ENCODE measurements around the gene PDE4DIP. TPM values are rescaled to one million over a fixed set of nuclear protein-coding genes. Genes with fewer than 3 reads are reported as not detected.
"Not testable (repeated sequence)": the region's sequence is repeated elsewhere in the genome, so short reads cannot be mapped to it uniquely, and the experiment has no call there.

The PDE4DIP gene
- total and polyA plus RNA-seq, 4 donors: 7.3 to 65.4 (median 24.6) TPM

DNA sequence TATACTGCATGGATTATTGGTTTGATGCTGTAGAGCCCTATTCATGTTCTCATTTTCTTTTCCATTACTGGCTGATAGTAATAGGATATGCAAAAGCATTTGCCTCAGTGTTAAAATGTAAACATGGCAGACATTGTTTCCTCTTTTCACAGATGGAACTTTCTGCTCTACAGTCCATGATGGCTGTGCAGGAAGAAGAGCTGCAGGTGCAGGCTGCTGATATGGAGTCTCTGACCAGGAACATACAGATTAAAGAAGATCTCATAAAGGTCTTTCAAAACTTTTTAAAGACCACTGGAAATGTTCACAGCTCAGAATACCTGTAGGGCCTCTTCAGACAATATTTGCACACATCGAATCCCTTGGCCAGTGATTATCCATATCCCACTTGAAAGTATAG lies 133.6 kb downstream of the PDE4DIP start:
- peaks cover 6 to 48% (median 37%) of the 10 kb centered on the region in 4 donors for H3K36me3 ChIP-seq (ENCODE audit: control insufficient read depth in 4 of 4, insufficient read depth in 3 of 4, low read depth in 1 of 4, low read length in 3 of 4)
- WGBS: 93% methylated on average over 1 of the region's 1 CpG
- DNase-seq (ENCODE audit: low spot score); H3K4me1 ChIP-seq (ENCODE audit: control insufficient read depth in 4 of 4, insufficient read depth in 4 of 4, low read length in 3 of 4); H3K4me3 ChIP-seq (ENCODE audit: low read depth in 1 of 3, low read length in 3 of 3); H3K9ac ChIP-seq (ENCODE audit: low read depth in 1 of 2, low read length in 2 of 2); H3K27me3 ChIP-seq (ENCODE audit: control insufficient read depth in 4 of 4, insufficient read depth in 4 of 4, low read length in 3 of 4); H3K27ac ChIP-seq (ENCODE audit: low read depth in 1 of 2, low read length in 2 of 2); H3K9me3 ChIP-seq (ENCODE audit: control insufficient read depth in 4 of 4, low read length in 3 of 4): not testable (repeated sequence)

DNA sequence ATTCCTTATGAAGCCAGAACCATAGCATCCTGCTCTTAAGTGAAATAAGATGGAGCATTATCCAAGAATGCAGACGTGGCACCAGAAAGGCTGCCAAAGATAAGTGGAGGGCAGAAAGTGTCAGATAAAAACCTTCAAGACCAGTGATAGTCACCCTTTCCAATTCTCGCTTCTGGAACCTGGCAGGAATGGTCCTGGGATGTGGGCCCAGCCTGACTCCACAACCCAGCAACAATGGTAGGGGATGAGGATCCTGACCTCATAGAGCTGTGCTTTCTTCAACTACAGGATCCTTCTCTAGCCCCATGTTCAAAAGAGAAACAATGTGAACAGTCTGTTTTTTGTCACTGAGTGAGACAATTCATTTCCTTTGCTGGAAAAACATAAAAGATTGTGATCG lies 145.2 kb downstream of the PDE4DIP start:
- not testable (repeated sequence) for H3K4me1 ChIP-seq (ENCODE audit: control insufficient read depth in 4 of 4, insufficient read depth in 4 of 4, low read length in 3 of 4); H3K4me3 ChIP-seq (ENCODE audit: low read depth in 1 of 3, low read length in 3 of 3); H3K9me3 ChIP-seq (ENCODE audit: control insufficient read depth in 4 of 4, low read length in 3 of 4); H3K36me3 ChIP-seq (ENCODE audit: control insufficient read depth in 4 of 4, insufficient read depth in 3 of 4, low read depth in 1 of 4, low read length in 3 of 4); H3K27me3 ChIP-seq (ENCODE audit: control insufficient read depth in 4 of 4, insufficient read depth in 4 of 4, low read length in 3 of 4); DNase-seq (ENCODE audit: low spot score); H3K9ac ChIP-seq (ENCODE audit: low read depth in 1 of 2, low read length in 2 of 2); H3K27ac ChIP-seq (ENCODE audit: low read depth in 1 of 2, low read length in 2 of 2)
- 89% methylated on average over 3 of the region's 3 CpGs for WGBS

DNA sequence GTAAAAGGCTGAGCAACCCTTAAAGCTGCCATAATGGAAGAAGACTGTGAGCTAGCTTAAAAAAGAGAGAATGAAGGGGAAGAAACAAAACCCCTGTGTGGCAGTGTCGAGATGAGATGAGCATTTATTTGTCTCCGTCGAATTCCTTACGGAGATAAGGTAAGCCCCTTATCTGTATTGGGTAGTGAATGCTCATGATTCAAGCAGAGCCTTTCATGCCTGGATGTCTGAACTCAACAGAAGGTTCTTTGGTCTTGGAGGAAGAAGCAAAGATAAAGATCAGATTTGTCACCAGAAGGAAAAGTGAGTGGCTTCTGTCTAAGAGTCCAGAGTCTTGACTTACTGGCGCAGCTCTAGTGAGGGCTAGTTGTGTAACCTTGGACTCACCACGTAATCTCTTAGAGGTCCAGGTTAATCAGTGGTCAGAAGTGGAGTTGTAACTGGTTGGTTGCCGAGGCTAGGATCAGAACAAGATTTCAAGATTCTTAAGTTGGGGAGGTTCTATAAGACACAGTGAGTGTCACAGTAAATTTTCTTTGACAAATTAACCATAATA lies 146.1 kb downstream of the PDE4DIP start:
- WGBS: 48% methylated on average over 5 of the region's 7 CpGs
- not testable (repeated sequence) for H3K4me3 ChIP-seq (ENCODE audit: low read depth in 1 of 3, low read length in 3 of 3); H3K4me1 ChIP-seq (ENCODE audit: control insufficient read depth in 4 of 4, insufficient read depth in 4 of 4, low read length in 3 of 4); H3K9ac ChIP-seq (ENCODE audit: low read depth in 1 of 2, low read length in 2 of 2); DNase-seq (ENCODE audit: low spot score); H3K36me3 ChIP-seq (ENCODE audit: control insufficient read depth in 4 of 4, insufficient read depth in 3 of 4, low read depth in 1 of 4, low read length in 3 of 4); H3K27ac ChIP-seq (ENCODE audit: low read depth in 1 of 2, low read length in 2 of 2); H3K27me3 ChIP-seq (ENCODE audit: control insufficient read depth in 4 of 4, insufficient read depth in 4 of 4, low read length in 3 of 4); H3K9me3 ChIP-seq (ENCODE audit: control insufficient read depth in 4 of 4, low read length in 3 of 4)

DNA sequence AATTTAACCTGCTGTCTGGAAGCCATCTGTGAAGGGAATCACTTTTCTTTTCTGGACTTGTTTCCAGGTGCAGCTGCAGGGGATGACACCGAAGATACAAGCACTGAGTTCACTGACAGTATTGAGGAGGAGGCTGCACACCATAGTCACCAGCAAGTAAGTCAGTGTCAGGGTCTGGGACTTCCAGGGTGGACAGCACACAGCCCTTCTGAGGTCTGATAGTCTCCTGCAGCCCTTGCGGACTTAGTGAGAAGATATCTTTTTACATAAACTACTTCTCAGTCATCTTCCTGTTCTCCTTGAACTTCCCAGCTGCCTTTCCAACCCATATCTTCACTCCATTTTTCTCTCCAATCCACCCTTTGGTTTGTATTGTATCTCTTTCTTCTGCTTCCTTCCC lies 147.6 kb downstream of the PDE4DIP start:
- not testable (repeated sequence) for H3K9me3 ChIP-seq (ENCODE audit: control insufficient read depth in 4 of 4, low read length in 3 of 4); H3K27me3 ChIP-seq (ENCODE audit: control insufficient read depth in 4 of 4, insufficient read depth in 4 of 4, low read length in 3 of 4); H3K4me3 ChIP-seq (ENCODE audit: low read depth in 1 of 3, low read length in 3 of 3); H3K9ac ChIP-seq (ENCODE audit: low read depth in 1 of 2, low read length in 2 of 2); H3K4me1 ChIP-seq (ENCODE audit: control insufficient read depth in 4 of 4, insufficient read depth in 4 of 4, low read length in 3 of 4); H3K27ac ChIP-seq (ENCODE audit: low read depth in 1 of 2, low read length in 2 of 2); DNase-seq (ENCODE audit: low spot score); H3K36me3 ChIP-seq (ENCODE audit: control insufficient read depth in 4 of 4, insufficient read depth in 3 of 4, low read depth in 1 of 4, low read length in 3 of 4)
- 94% methylated on average over 1 of the region's 2 CpGs for WGBS

DNA sequence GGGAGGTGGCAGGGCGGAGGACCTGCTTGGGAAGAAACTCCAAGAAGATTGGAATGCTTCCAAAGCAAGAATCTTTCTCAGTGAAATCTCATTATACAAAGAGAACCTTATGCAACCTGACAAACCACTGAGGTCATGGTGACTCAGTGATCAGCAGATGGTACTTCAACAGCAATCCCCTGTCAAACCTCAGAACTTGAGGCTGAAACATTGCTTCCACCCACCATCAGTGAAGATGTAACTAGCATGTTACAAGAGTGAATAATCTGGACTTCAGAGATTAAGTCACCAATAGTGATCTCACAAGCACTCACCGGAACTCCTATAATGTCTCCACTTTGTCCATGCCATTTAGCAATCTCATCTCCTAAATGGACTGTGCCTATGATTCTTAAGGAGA lies 148.1 kb downstream of the PDE4DIP start:
- H3K4me3 ChIP-seq (ENCODE audit: low read depth in 1 of 3, low read length in 3 of 3); H3K27me3 ChIP-seq (ENCODE audit: control insufficient read depth in 4 of 4, insufficient read depth in 4 of 4, low read length in 3 of 4); H3K9me3 ChIP-seq (ENCODE audit: control insufficient read depth in 4 of 4, low read length in 3 of 4); H3K36me3 ChIP-seq (ENCODE audit: control insufficient read depth in 4 of 4, insufficient read depth in 3 of 4, low read depth in 1 of 4, low read length in 3 of 4); H3K9ac ChIP-seq (ENCODE audit: low read depth in 1 of 2, low read length in 2 of 2); H3K27ac ChIP-seq (ENCODE audit: low read depth in 1 of 2, low read length in 2 of 2); DNase-seq (ENCODE audit: low spot score); H3K4me1 ChIP-seq (ENCODE audit: control insufficient read depth in 4 of 4, insufficient read depth in 4 of 4, low read length in 3 of 4): not testable (repeated sequence)
- WGBS: 94% methylated on average over 1 of the region's 2 CpGs

DNA sequence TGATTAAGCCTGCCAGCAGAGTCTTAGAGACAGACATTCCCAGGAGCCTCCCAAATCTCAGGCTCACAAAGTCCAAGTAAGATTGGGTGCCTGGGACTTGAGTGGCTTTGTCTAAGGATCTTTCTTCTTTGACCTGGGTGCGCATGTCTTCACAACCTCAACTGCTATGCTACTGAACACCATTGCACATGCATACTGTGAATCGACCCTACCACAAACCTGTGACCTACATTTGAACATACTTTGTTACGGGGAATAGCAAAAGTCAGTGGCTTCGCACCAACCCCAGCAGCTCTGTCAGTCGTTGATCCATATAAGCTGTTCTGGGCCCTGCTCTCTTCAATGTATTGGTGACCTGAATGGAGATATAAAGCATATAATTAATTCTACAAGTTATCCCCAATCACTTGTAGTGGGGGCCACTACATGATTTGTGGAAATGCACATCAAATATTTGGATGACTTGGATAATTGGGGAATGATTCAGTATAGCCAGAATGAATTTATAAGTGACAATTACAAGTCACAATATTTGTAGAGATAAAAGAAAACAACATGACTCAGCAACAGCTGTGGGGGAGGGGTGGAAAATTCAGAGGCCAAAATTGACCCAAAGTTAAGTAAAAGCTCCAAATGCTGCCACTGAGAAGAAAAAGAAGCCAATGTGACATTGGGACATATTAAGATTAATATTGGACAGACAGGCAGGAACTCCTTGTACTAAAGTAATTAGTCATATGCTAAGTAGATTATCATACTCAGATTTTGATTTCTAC lies 152.4 kb downstream of the PDE4DIP start:
- not testable (repeated sequence) for H3K9ac ChIP-seq (ENCODE audit: low read depth in 1 of 2, low read length in 2 of 2); H3K4me1 ChIP-seq (ENCODE audit: control insufficient read depth in 4 of 4, insufficient read depth in 4 of 4, low read length in 3 of 4); DNase-seq (ENCODE audit: low spot score); H3K9me3 ChIP-seq (ENCODE audit: control insufficient read depth in 4 of 4, low read length in 3 of 4); H3K36me3 ChIP-seq (ENCODE audit: control insufficient read depth in 4 of 4, insufficient read depth in 3 of 4, low read depth in 1 of 4, low read length in 3 of 4); H3K4me3 ChIP-seq (ENCODE audit: low read depth in 1 of 3, low read length in 3 of 3); H3K27ac ChIP-seq (ENCODE audit: low read depth in 1 of 2, low read length in 2 of 2); H3K27me3 ChIP-seq (ENCODE audit: control insufficient read depth in 4 of 4, insufficient read depth in 4 of 4, low read length in 3 of 4)
- 98% methylated on average over 4 of the region's 5 CpGs for WGBS

DNA sequence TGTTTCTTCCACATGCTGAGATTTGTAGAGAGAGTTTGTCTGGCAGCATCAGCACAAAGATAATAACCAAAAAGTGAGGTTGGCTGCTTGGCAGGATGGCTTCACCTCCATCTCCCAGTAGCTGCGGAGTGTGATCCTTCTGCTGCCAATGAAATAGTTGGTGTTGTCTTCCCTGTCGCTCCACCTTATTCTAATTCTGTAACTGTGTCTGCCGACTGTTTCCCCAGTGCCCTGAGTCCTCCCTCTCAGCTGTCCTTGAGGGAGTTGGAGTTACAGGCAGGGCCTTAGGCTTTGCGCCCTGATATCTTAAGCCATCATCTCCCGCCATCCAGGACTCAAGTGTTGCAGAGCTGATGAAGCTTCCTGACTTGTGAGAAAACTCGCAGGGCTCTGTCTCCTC lies 153.2 kb downstream of the PDE4DIP start:
- H3K27ac ChIP-seq (ENCODE audit: low read depth in 1 of 2, low read length in 2 of 2); H3K36me3 ChIP-seq (ENCODE audit: control insufficient read depth in 4 of 4, insufficient read depth in 3 of 4, low read depth in 1 of 4, low read length in 3 of 4); H3K27me3 ChIP-seq (ENCODE audit: control insufficient read depth in 4 of 4, insufficient read depth in 4 of 4, low read length in 3 of 4); H3K4me3 ChIP-seq (ENCODE audit: low read depth in 1 of 3, low read length in 3 of 3); H3K4me1 ChIP-seq (ENCODE audit: control insufficient read depth in 4 of 4, insufficient read depth in 4 of 4, low read length in 3 of 4); DNase-seq (ENCODE audit: low spot score); H3K9me3 ChIP-seq (ENCODE audit: control insufficient read depth in 4 of 4, low read length in 3 of 4); H3K9ac ChIP-seq (ENCODE audit: low read depth in 1 of 2, low read length in 2 of 2): not testable (repeated sequence)
- 91% methylated on average over 3 of the region's 6 CpGs for WGBS

DNA sequence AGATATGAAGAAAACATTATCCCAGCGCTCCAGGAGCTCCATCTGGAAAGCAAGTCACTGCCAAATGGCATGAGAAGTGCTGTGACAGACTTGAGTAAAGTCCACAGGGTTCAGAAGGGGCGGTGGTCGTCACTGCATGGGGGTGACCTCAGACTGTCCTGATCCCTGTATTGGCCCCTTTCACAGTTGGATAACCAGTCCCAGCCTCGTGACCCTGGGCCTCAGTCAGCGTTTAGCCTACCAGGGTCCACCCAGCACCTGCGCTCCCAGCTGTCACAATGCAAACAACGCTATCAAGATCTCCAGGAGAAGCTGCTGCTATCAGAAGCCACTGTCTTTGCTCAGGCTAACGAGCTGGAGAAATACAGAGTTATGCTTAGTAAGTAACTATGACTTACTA lies 158.4 kb downstream of the PDE4DIP start:
- 79% methylated on average over 2 of the region's 8 CpGs for WGBS

More for the DNA sequence above, 158.4 kb downstream of the PDE4DIP start:
- H3K4me1 ChIP-seq (ENCODE audit: control insufficient read depth in 4 of 4, insufficient read depth in 4 of 4, low read length in 3 of 4); H3K27me3 ChIP-seq (ENCODE audit: control insufficient read depth in 4 of 4, insufficient read depth in 4 of 4, low read length in 3 of 4); DNase-seq (ENCODE audit: low spot score); H3K36me3 ChIP-seq (ENCODE audit: control insufficient read depth in 4 of 4, insufficient read depth in 3 of 4, low read depth in 1 of 4, low read length in 3 of 4); H3K9ac ChIP-seq (ENCODE audit: low read depth in 1 of 2, low read length in 2 of 2); H3K9me3 ChIP-seq (ENCODE audit: control insufficient read depth in 4 of 4, low read length in 3 of 4); H3K27ac ChIP-seq (ENCODE audit: low read depth in 1 of 2, low read length in 2 of 2); H3K4me3 ChIP-seq (ENCODE audit: low read depth in 1 of 3, low read length in 3 of 3): not testable (repeated sequence)

All from liver (tissue), 9 donors.